ENCODE data around the gene RASA2.
A peak's percentile ranks its signal among the peaks of the same experiment; 100 is the strongest.

RASA2 gene

DNA sequence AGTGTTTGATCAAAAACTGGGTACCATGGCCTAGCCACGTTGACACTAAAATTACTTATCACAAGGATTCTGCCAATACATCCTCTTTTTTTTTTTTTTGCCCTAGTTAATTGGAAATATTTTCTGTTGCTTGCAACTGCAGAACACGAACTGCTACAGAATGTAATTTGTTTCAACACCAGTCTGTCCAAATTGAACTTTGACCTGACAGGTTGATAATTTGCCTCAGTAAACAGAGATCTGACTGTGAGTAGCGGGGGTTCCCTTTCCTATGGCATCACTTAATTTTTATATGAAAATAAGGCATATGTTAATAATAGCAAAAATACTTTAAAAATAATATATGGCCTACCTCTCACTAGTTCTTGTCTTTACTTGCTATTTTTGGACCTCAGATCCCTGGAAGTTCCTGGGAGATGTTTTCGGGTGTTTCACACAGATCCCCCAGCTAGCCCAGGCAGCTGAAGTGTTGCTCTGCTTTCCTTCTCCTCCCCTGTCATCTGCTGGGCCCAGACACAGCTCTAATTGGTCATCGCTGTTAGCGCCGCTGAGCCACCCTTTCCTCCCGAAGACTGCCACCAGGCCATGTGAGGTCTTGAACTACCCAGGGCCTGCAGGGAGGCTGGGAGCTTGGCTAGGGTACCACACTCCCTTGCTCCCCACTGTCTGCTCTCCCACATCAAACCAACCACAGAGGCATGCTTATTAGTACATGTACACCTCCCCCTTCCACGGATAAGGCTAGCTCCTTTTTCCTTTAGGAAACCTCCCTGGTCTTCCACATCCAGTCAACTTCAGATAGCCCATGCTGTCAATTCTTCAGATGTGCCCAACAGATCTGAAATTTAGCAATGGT is 161.5 kb downstream of the RASA2 start:
- DNase-seq = no peak

DNA sequence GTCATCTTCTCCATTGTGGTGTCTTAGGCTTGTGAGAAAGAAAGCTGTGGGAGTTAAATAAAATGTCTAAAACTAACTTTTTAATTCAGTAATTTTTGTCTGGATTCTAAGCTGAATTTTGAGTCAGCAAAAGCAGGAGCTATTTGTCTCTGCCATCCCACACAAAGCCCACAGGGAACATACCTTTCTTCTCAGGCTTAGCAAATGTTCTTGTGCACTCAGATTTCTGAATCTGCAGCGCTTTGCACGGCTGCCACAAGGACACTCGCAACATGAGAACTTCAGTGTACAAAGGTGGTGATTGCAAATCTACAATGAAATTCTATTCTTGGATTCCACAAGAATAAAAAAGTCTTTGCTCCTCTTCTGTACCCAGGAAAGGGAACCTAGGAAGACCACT is 163.0 kb downstream of the RASA2 start:
- no peak for DNase-seq

DNA sequence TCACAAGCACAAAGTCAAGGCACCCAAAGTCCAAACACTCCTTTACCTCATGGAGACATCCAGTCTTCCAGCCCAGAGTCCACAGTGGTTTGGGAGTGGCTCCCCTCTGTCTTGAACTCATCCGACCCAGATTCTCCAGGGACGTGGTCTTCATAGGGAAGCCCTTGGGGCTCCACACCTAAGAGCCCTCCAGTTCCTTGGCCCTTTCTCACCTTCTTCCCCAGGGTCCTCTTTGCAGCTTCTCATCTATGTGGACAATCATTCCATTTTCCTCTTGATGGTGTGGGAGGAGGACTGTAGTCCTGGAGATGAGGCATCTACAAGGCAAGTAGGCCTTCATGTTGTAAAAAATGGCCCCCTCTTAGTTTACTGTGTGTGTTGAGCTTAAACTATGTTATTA is 164.0 kb downstream of the RASA2 start:
- no peak for DNase-seq

DNA sequence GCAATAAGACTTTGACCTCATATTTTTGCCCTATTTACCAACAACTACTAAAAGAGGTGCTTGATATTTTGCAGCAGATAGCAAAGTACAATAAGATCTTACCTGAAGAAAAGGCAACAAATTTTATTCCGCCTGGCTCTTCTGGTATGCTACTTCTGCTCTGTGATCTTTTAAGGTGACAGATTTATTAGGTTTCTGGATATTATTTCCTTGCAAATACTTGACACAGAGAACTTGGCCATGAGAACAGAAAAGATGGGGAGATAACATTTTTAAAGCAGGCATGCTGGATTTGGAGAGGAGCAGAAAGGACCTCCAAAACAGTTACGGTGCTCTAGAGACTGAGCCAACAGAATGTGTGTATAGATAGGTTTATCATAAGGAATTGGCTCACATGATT is 164.6 kb downstream of the RASA2 start:
- DNase-seq = no peak

DNA sequence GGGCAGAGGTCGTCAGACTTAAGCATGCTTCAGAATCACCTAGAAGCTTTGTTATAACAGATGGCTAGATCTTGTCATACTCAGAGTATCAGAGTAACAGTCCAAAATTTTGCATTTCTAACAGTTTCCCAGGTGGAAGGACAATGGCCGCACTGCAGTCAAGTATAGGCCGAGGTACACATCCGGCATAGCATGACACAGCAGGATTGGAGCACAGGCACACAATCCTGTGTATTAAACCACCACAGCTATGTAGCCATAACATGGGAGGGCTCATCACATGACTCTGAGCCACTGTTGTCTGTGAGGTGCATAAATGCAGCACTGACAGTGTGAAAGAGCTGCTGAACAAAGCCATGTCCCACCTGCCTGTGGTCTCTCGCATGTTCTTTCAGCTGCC is 165.5 kb downstream of the RASA2 start:
- DNase-seq = no peak

DNA sequence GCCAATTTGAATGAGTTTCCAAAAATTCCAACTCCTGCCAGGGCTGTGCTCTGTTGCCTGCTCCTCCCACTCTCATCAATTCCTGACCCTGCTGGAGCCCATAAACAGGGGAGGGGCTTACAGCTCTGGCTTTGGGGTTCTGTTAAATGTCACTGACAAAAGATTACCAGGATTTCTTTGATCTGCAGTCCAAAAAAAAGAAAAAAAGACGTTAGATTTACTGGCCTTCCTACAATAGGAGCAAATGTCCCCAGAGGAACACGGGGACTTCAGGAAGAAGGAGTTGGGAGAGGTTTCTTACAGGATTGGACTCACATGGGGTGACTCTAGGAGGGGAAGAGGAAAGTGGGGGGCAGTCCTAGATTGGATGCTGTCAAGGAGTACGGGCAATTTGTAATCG is 167.0 kb downstream of the RASA2 start:
- DNase-seq = no peak

DNA sequence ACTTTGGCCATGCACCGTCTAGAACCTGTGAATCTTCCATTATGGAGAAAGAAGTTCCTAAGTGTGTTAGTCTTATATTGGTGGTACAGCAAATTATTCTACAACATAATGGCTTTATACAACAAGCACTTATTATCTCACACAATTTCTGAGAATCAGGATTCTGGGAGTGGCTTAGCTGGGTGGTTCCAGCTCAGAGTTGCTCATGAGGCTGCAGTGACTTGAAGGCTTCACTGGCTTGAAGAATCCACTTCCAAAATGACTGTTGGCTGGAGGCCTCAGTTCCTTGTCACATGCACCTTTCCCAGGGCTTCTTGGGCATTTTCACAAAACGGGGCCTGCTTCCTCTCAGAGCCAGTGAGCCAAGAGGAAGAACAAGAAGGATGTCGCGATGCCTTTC is 169.0 kb downstream of the RASA2 start:
- DNase-seq = no peak

DNA sequence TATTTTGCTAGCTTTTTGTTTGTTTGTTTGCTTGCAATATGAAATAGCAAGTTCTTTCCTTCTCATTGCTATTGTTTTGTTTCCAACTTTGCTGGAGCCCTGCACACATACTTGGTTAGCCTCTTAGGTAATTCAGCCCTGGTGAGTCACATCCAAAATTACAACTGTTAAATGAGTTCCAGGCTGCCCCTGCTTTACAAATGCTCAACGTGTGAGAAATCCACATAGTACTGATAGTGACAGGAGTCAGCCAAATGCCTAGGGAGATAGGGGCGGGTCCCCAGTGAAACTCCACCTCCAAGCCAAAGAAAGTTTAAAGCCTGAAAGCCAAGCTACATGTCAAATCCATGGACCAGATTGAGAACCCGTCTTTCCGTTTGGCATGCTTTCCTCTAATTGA is 169.9 kb downstream of the RASA2 start:
- DNase-seq = no peak

DNA sequence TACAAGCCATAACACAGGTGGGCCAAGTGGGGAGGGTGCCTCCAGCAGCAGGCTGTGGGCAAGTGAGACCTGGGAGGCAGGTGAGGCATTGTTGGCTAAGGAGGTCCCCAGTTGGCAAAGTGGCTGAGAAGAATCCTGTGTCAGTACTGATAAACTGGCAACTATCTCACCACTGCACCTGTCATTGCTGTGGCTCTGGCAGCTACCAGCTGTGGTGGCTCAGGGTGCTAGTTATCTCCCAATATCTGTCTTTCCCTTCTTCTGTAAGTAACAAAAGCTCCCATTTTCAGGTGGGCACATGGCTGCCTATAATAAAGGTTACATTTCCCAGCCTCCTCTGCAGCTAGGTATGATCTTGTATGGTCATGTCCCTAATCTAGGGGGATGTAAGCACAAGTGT is 170.7 kb downstream of the RASA2 start:
- no peak for DNase-seq

DNA sequence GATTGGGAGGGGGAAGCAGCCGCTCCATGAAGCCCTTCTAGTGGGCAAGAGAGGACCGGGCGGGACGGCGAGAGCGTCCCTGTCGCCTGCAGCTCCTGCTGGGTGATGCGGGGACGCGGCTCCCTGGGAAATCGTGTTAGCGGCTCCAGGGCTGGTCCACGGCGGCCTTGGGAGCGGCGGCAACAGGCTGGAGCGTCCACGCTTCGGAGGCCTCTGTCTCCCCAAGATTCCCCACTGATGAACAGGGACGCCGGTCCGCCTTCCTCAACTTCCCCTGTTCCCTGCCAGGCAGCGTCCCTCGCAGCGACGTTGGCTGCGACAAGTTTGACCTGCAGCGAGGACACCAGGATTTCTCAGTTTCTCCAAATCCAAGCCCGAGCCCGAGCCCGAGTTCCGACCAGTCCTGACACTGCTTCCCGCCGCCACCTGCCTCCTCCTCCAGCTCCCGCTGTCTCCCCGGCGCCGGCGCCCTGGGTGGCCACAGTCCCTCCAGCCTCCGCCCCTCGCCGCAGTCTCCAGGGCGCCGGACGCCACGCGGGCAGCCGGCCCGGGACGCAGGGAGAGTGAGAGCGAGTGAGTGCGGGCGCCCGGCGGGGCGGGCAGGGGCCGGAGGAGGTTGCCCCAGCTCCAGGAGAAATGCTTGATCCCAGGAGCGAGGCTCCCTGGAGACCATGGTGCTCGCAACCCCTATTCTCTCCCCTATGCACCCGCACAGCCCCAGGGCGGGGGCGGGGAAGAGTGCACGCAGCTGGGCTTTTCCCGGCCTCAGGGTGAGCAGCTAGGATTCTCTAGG is 173.2 kb downstream of the RASA2 start:
- peak; percentile 17 for DNase-seq

DNA sequence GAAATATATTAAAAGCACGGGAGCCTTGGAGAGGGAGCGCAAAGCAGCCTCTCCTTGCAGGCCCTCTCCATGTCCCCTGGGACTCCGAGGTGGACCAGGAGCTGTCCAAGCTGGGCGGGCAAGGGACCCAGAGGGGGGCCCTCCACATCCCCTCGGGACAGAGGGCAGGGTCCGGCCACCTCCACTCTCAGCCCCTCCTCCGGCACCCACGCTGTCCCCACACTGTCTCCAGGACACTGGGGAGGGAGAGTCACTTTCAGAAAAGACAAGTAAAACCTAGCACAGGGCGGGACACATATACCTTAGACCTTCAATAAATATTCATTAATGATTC is 173.8 kb downstream of the RASA2 start:
- no peak for DNase-seq

DNA sequence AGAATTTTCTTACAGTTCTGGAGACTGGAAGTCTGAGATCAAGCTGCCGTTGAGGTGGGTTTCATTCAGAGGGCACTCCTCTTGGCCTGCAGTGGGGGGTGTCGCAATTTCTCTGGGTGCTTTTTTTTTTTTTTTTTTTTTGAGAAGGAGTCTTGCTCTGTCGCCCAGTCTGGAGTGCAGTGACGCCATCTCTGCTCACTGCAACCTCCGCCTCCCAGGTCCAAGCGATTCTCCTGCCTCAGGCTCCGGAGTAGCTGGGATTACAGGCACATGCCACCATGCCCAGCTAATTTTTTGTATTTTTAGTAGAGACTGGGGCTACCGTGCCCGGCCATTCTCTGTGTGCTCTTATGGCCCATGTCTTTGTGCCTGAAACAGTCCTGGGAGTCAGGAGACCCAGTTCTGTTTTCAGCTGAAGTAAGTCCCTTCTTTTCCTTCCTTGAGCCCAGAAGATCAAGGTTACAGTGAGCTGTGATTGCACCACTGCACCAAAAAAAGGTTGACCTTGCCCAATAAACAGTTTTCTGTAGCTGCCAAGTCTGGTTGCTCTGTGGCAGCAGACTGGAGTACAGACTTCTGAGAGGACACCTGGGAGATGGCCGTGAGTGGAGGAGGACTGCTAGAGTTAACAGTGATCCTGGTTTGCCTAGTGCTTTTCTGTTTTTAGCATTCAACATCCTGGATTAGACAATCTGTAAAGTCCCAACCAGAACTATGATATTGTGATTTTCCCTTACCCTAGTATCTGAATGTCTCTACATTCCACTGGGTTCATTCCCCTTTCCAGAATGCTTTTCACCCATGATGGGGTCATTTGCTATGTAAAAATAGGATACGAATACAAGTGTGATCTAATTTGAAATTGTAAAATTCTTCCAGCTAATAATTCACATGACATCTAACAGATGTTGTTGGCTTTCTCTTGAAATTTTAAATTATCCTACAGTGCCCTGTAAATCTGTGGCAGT is 174.7 kb downstream of the RASA2 start:
- no peak for DNase-seq

DNA sequence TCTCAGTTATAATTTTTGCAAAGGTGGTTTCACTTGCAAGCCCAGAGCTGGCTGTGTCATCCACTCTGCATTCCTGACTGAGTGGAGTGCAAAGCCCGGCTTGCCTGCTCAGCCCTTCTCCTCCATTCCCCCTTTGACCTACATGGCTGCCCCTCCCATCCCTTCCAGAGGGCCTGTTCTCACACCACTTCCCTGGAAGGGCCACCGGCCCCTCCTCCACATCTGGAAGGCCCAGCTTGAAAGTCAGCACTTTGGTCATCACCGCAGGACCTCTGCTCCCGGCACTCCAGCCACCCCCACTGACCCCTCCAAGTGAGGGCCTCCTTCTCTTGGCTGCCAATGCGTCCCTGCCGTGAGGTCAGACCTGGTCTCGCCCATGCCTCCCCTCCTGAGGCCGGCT is 177.2 kb downstream of the RASA2 start:
- no peak for DNase-seq

Measured in NCI-H446 treated with DMSO at 0.1 percent for 48 hours (cell line).